Upper lobe of right lung (tissue), 1 donor: ENCODE measurements around the gene PIRT. TPM values are rescaled to one million over a fixed set of nuclear protein-coding genes. Genes with fewer than 3 reads are reported as not detected.

Experiments
- ATAC-seq: fragments of 200-7000 bp; cut with Tn5 transposase; one replicate; pipeline ENCODE4 v1.9.1; 2020; ENCODE audit warnings: mild to moderate bottlenecking, moderate library complexity
- DNase-seq: peaks from one replicate; pipeline ENCODE4 v3.0.0-alpha.2; 2020
- H3K27ac ChIP-seq: fragments of 200-600 bp; one replicate; pipeline ENCODE4 v1.8.0; 2022
- H3K27me3 ChIP-seq: fragments of 200-600 bp; one replicate; pipeline ENCODE4 v1.8.0; 2022; ENCODE audit warnings: mild to moderate bottlenecking
- H3K36me3 ChIP-seq: fragments of 200-600 bp; one replicate; pipeline ENCODE4 v1.8.0; 2022
- H3K4me1 ChIP-seq: fragments of 200-600 bp; one replicate; pipeline ENCODE4 v1.8.0; 2022
- H3K4me3 ChIP-seq: fragments of 200-600 bp; one replicate; pipeline ENCODE4 v1.8.0; 2022; ENCODE audit warnings: mild to moderate bottlenecking
- H3K9me3 ChIP-seq: fragments of 200-600 bp; one replicate; pipeline ENCODE4 v1.8.0; 2022
- intact Hi-C: fragments of 100-400 bp; cut with DNase I; formaldehyde crosslinking; loops from one replicate; pipeline ENCODE4 v1.11.0; 2022
- total RNA-seq: library from RNA; stranded (reverse); fragmentation: NEBNext Ultra II Directional; extraction: Animal tissue kit (Norgen Biotek cat#: 25700); gene quantifications from one replicate; pipeline ENCODE4 v1.2.1, GENCODE V29; 2021
- TF ChIP-seq, protein P1 (sequence below): fragments of 200-600 bp; IDR thresholded peaks from one replicate; pipeline ENCODE4 v1.8.0; 2022; ENCODE audit warnings: antibody characterized with exemption
- donor health status: DM: no; HTN: yes; CAD: no; lungs with severe emphysema.

The PIRT gene
- total RNA-seq, 1 donor from 2014 or later = not detected

DNA sequence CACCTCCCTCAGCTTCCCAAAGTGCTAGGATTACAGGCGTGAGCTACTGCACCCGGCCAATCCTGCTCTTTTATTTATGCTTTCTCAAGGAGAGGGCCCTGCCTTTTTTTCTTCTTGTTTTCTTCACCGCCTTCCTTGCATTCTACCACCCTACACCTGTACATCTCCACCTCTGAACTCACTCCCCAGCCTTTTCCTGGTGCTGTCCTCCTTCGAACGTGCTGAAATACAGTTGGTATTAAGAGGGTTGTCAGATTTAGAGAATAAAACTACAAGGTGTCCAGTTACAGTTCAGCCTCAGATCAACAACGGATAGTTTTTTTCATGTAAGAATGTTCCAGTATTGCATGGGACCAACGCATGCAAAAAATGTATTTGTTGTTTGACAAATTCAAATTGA, 1.7 kb downstream of the PIRT start:
- no peak for ATAC-seq
- Histone ChIP-seq H3K4me3 (no peak overlapping the region), H3K4me1 (no peaks in the 10 kb centered on the region), H3K36me3 (no peaks in the 10 kb centered on the region), H3K27me3 (no peaks in the 10 kb centered on the region), H3K9me3 (no peaks in the 10 kb centered on the region), H3K27ac (no peak overlapping the region)
- intact Hi-C loops = loop anchor here (10.0 kb wide), 1 partner anchor 191 kb away; no protein-coding TSS in a partner anchor
- TF ChIP-seq, protein P1, sequence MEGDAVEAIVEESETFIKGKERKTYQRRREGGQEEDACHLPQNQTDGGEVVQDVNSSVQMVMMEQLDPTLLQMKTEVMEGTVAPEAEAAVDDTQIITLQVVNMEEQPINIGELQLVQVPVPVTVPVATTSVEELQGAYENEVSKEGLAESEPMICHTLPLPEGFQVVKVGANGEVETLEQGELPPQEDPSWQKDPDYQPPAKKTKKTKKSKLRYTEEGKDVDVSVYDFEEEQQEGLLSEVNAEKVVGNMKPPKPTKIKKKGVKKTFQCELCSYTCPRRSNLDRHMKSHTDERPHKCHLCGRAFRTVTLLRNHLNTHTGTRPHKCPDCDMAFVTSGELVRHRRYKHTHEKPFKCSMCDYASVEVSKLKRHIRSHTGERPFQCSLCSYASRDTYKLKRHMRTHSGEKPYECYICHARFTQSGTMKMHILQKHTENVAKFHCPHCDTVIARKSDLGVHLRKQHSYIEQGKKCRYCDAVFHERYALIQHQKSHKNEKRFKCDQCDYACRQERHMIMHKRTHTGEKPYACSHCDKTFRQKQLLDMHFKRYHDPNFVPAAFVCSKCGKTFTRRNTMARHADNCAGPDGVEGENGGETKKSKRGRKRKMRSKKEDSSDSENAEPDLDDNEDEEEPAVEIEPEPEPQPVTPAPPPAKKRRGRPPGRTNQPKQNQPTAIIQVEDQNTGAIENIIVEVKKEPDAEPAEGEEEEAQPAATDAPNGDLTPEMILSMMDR = no peak
- no peak for DNase-seq

DNA sequence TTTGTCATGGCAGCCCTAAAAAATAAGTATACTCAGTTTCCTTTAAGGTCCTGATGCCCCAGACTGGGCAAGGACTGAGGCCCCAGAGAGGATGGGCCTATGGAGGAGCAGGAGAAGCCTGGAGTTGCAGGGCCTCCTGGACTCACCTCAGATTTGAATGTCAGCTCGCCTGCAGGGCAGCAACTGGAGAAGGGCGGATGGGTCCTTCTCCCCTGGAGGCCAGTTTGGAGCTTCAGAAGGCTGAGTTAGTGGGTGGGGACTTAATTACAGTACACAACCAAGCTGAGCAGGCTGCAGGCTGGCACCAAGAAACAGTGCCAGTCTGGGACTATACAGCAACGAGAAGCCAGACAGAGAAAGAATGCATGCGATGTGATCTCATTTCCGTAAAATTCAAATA, 6.2 kb downstream of the PIRT start:
- Histone ChIP-seq H3K27ac (no peak overlapping the region), H3K36me3 (no peaks in the 10 kb centered on the region), H3K27me3 (no peaks in the 10 kb centered on the region), H3K9me3 (no peaks in the 10 kb centered on the region), H3K4me1 (no peaks in the 10 kb centered on the region), H3K4me3 (no peak overlapping the region)
- ATAC-seq (no peak), DNase-seq (no peak)
- TF ChIP-seq, protein P1 = no peak
- intact Hi-C loops = loop anchor here (10.0 kb wide), 1 partner anchor 187 kb away; no protein-coding TSS in a partner anchor

DNA sequence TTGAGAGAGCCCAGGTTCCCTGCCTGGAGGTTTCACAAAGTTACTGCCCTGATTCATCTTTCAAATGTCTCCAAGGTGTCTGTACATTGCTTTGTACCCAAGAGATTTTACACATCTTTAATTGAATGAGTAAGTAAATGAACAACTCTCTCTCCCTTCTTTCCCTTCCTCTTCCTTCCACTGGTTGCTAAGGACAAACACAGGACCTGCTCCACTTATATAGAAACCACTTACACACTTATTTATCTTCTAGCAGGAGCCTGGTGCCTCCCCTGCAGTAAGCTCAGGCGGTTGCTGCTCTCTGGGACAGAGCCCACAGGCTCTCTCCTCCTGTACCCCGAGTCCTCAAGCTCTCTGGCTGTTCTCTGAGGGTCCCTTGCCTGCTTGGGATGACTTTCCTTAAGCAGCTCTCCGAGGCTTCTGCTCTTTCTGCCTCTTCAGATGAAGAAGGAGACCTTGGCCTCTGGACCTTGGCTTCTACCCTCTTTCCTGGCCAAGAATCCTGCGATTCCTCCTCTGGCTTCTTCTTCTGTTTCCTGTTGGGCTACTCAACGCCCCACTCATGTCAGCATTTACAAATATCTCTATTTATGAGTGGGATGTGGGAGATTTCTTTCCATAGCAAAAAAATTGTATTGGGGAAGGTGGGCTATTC, 9.9 kb downstream of the PIRT start:
- Histone ChIP-seq H3K36me3 (no peaks in the 10 kb centered on the region), H3K27me3 (no peaks in the 10 kb centered on the region), H3K27ac (no peak overlapping the region), H3K9me3 (no peaks in the 10 kb centered on the region), H3K4me1 (no peaks in the 10 kb centered on the region), H3K4me3 (no peak overlapping the region)
- TF ChIP-seq, protein P1 = no peak
- DNase-seq (no peak), ATAC-seq (no peak)
- intact Hi-C loops = no loop called here

DNA sequence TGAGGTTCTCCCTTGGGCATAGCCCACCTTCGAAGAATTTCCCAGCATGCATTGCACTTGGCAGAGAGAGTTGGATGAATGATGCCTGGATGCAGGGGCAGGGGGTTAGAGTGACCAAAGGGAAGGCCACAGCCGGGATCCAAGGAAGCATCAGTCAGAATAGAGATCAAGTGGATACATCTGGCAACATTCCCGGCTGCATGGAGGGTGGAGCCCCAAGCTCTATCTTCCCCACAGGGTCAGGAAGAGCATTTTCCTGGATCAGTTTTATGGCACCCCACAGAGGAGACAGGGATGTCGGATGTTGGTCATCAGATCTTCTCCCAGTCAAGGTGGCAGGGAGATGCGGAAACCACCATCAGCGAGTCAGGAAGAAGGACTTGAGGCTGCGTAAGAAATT, 13.0 kb downstream of the PIRT start:
- TF ChIP-seq, protein P1 = no peak
- no peaks in the 10 kb centered on the region for H3K4me1 ChIP-seq
- no peaks in the 10 kb centered on the region for H3K36me3 ChIP-seq
- no peak overlapping the region for H3K27ac ChIP-seq
- H3K4me3 ChIP-seq = no peak overlapping the region
- no peak for DNase-seq
- no peaks in the 10 kb centered on the region for H3K9me3 ChIP-seq
- ATAC-seq = no peak
- no peaks in the 10 kb centered on the region for H3K27me3 ChIP-seq
- intact Hi-C loops = no loop called here

DNA sequence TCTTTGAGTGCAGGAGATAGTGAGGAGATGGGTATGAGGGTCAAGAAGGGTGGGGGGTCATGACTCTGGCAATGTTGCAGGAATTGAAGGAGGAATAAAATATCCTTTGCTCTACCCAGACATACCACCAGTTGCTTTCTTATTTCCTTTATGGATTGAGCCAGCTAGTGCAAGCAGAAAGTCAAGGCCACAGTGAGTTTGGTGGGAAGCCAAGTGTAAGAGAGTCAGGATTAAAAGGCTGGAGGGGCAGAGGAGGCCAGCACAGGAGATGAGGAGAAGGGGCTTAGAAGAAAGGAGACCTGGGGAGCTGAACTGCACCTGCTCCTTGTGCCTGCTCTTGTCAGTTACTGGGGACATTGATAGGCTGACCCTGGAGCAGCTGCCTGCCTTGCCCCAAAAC, 16.1 kb downstream of the PIRT start:
- ATAC-seq (no peak), DNase-seq (no peak)
- TF ChIP-seq, protein P1 = no peak
- Histone ChIP-seq H3K9me3 (no peaks in the 10 kb centered on the region), H3K27ac (no peak overlapping the region), H3K4me1 (no peaks in the 10 kb centered on the region), H3K36me3 (no peaks in the 10 kb centered on the region), H3K4me3 (no peak overlapping the region), H3K27me3 (no peaks in the 10 kb centered on the region)
- intact Hi-C loops = no loop called here

DNA sequence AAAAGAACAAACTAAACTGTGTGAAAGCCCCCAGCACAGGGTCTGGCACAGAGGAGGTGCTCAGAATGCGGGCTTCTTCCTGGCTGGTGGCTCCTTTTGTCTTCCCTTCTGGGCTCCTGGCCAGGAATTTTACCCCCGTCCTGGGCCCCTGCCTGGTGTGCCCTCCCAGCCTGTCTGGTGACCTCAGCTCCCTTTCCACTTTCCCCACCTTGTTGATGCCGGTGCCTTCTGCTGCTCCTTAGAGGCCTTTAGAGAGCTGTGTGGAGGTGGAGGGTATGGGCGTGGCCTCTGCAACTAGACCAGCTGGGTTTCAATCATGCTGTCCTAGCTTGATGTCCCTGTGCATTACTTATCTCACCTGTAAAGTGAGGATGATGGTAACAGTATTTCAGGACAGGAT, 16.8 kb downstream of the PIRT start:
- TF ChIP-seq, protein P1 = no peak
- intact Hi-C loops = no loop called here
- Histone ChIP-seq H3K9me3 (no peaks in the 10 kb centered on the region), H3K27ac (no peak overlapping the region), H3K4me3 (no peak overlapping the region), H3K4me1 (no peaks in the 10 kb centered on the region), H3K27me3 (no peaks in the 10 kb centered on the region), H3K36me3 (no peaks in the 10 kb centered on the region)
- ATAC-seq (no peak), DNase-seq (no peak)
